ENCODE results near the gene TBC1D2B. TPM values are rescaled to one million over a fixed set of nuclear protein-coding genes. Genes with fewer than 3 reads are reported as not detected.
A peak's percentile ranks its signal among the peaks of the same experiment; 100 is the strongest.
"Not testable (repeated sequence)": the region's sequence is repeated elsewhere in the genome, so short reads cannot be mapped to it uniquely, and the experiment has no call there.

The TBC1D2B gene
- total RNA-seq, 3 donors from 2014 or later, result 54.8 to 65.6 (median 57.0) TPM

DNA sequence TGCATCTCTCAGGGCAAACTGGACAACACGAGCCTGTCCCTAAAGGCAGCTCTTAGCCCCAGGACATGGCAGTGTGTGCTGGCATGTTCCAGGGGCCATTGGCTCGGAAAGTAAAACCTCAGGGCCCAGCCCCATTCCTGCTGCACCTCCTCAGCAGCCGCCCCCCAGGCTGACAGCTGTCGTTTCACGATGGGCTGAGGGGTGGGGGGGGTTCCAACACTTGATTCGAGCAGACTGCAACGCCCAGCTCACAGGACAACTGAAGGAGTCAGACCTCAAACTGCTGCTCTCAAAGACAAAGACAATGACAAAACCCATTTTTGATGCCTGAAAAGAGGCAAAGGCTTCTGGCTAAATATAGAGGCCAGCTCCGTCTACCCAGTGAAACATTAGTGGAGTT is 81.3 kb downstream of the TBC1D2B start:
- H3K9me3 ChIP-seq; intact Hi-C loops (cut with DNase I, micrococcal nuclease); DNase-seq; ATAC-seq; H3K4me1 ChIP-seq (ENCODE audit: low read depth); H3K4me3 ChIP-seq; H3K36me3 ChIP-seq (ENCODE audit: low read depth): not testable (repeated sequence)

DNA sequence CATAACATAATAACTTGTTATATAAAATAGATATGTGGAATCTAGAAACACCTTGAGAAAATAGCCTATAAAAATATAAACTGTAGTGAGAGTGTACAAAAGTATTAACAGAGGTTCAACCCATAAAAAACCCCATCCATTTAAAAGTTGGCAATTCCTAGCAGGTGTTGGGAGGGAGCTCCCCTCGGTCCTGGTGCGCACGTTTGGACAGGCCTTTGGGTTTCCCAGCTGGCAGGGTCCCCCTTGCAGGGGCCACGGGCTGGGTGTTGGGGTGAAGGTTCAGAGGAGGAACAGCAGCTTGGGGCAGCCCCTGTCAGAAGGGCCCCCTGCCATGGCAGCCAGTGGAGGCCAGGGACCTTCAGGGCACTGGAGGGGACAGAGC is 82.0 kb downstream of the TBC1D2B start:
- H3K36me3 ChIP-seq (ENCODE audit: low read depth); H3K4me3 ChIP-seq; intact Hi-C loops (cut with DNase I, micrococcal nuclease); H3K9me3 ChIP-seq; ATAC-seq; H3K4me1 ChIP-seq (ENCODE audit: low read depth); DNase-seq: not testable (repeated sequence)

DNA sequence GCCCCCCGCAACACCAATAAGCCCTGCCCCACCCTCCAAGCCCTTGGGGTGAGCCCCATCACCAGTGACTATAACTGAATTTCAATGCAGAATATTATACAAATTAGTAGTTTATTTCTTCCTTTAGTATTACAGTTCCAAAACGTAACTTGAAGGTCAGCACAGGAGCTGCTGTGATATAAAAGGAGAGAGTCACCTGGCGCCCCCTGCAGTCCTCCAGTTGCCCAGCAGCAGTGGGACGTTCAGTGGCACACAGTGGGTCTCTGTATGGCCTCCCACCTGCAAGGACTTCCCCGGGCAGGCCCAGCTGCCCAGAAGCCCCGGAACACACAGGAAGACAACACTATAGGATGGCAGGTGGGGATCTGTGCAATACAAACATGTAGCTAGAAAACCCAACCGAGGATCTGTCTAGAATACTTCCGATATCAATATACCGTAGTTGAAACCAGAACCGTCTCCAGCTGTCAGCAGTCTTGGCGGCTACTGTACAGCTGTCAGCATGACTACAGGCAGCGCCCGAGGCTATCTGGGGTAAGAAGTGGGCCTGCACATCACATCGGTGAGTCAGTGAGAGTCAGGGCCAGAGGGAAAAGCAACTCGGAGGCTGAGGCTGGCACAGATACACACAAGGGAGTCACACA is 82.5 kb downstream of the TBC1D2B start:
- intact Hi-C loops (cut with DNase I, micrococcal nuclease); H3K4me3 ChIP-seq; H3K9me3 ChIP-seq; H3K36me3 ChIP-seq (ENCODE audit: low read depth); ATAC-seq; H3K4me1 ChIP-seq (ENCODE audit: low read depth): not testable (repeated sequence)
- DNase-seq, result peak in 1 of 3 donors; percentile 12

DNA sequence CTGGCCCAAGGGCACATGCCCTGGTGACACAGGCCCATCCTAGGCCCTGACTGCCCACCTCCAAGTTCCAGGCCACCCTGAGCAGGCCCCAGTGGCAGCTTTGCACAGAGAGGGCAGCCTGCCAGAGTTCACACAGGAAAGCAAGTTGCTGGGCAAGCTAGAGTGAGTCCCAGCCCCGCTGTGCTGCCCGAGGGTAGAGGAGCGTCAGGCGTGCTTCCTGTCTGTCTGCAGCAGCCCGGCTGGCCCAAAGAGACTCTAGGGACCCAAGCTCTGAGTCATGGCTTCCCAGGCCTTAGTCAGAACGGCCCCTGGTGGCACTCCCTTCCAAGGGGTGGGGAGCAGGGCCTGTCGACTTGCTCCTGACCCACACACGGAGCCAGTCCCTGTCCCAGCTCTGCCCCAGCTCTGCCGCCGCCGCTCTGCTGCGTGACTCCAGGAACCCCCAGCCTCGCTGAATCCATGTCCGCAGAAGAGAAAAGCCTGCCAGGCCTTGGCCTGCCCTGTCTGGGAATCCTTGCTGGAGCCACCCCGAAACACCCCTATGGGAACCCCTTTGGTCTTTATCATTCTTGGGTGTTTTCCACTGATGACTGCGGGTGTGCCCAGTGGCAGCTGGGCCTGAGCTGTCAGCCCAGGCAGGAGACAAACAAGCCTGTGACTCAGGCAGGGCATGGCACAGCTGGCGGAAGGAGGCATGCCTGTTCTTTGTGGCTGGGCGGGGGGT is 83.4 kb downstream of the TBC1D2B start:
- DNase-seq (peak in 1 of 3 donors; percentile 85), ATAC-seq (peak; percentile 58)
- H3K36me3 ChIP-seq (ENCODE audit: low read depth); H3K4me3 ChIP-seq; H3K9me3 ChIP-seq; H3K4me1 ChIP-seq (ENCODE audit: low read depth); intact Hi-C loops (cut with DNase I, micrococcal nuclease): not testable (repeated sequence)

DNA sequence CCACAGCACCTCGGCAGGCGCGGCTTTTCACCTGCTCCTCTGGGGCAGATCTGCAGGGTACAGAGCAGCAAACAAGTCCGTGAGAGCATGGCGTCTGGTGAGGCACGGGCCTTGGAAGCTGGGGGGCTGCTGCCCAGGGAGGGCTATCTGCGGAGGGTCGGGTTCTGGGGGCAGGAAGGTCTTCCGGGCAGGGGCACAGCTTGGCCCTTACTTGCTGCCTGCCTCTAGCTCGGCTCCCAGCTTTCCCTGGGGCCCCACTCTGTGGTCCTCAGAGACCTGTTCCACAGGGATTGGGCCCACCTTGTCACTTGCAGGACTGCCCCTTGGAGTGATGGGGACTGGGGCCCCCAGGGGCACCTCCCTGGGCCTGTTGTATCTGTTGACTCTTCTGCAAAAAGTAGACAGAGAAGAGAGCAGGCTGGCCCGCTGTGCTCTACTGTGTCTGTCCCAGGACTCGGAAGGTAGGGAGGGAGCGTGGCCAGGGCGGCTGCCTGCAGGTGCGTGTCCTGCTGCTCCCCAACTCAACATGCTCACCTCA is 84.1 kb downstream of the TBC1D2B start:
- intact Hi-C loops (cut with DNase I, micrococcal nuclease), result no loop called here
- H3K9me3 ChIP-seq, result no peaks in the 10 kb centered on the region
- peaks cover 2% of the 10 kb centered on the region for H3K36me3 ChIP-seq (ENCODE audit: low read depth)
- DNase-seq (peak in 1 of 3 donors; percentile 59), ATAC-seq (no peak)
- TF ChIP-seq, protein P1, sequence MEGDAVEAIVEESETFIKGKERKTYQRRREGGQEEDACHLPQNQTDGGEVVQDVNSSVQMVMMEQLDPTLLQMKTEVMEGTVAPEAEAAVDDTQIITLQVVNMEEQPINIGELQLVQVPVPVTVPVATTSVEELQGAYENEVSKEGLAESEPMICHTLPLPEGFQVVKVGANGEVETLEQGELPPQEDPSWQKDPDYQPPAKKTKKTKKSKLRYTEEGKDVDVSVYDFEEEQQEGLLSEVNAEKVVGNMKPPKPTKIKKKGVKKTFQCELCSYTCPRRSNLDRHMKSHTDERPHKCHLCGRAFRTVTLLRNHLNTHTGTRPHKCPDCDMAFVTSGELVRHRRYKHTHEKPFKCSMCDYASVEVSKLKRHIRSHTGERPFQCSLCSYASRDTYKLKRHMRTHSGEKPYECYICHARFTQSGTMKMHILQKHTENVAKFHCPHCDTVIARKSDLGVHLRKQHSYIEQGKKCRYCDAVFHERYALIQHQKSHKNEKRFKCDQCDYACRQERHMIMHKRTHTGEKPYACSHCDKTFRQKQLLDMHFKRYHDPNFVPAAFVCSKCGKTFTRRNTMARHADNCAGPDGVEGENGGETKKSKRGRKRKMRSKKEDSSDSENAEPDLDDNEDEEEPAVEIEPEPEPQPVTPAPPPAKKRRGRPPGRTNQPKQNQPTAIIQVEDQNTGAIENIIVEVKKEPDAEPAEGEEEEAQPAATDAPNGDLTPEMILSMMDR (IDR thresholded peaks at IDR 0.05), result no peak
- H3K4me1 ChIP-seq (ENCODE audit: low read depth), result no peaks in the 10 kb centered on the region
- no peak overlapping the region for H3K4me3 ChIP-seq

DNA sequence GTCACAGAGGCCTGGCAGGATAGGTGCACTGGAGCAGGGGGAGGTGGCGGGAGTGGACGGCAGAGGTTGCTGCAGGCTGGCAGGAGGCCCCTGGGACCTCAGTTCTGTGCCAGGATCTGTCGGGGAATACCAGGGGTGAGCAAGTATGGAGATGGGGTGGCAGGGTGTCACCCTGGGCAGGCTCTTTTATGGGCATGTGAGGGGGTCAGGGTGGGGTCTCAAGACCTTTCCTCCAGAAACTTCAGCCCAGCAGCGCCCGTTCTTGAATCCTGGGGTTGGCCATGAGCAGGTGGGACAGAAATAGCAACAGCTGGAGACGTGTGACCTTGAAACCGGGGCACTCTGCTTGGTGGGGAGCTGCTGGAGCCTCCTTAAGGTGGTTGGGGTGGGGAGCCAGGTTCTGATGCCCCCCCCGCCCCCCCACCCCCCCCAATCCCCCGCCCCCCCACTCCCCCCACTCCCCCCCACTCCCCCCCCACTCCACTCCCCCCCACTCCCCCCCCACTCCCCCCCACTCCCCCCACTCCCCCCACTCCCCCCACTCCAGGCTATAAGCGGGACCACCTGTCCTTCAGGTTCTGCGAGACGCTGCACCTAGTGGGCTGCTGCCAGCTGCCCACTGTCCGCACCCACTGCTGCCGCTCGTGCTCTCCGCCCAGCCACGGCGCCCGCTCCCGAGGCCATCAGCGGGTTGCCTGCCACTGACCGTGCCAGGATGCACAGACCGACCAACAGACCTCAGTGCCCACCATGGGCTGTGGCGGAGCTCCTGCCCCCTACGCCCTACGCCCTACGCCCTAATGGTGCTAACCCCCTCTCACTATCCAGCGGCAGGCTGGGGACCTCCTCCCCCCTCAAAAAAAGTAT is 84.9 kb downstream of the TBC1D2B start:
- no peak for ATAC-seq

DNA sequence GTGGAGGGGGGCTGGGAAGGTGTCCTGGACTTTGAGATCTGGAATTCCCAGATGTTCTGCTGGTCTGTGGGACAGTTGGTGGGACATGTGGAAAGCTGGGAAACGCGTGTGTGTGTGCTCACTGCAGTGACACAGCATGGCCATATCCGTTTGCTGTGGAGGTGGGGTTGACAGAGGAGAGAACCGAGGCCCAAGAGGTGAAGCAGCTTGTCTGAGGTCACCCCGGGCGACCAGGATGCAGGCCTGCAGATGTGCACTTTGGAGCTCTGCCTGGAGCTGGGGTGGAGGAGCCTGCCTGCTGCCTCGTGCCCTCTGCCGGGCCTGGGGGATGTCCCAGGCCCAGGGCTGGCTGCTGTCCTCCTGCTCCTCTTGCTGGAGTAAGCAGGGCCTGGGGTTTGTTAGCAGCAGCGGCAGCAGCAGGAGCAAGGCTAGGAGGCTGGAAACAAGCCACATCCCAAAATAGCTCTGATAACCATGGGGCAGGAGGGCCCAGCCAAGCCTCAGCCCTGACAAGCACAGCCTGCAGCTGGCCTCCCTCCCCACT is 85.8 kb downstream of the TBC1D2B start:
- H3K4me1 ChIP-seq (ENCODE audit: low read depth); H3K9me3 ChIP-seq; H3K36me3 ChIP-seq (ENCODE audit: low read depth); intact Hi-C loops (cut with DNase I, micrococcal nuclease); H3K4me3 ChIP-seq: not testable (repeated sequence)
- ATAC-seq (peak; percentile 1), DNase-seq (peak in 2 of 3 donors; percentile 40 to 59)

More for the DNA sequence above, 84.9 kb downstream of the TBC1D2B start:
- peak in 2 of 3 donors; percentile 23 to 38 for DNase-seq
- Histone ChIP-seq H3K4me1 (ENCODE audit: low read depth) (no peaks in the 10 kb centered on the region), H3K4me3 (no peak overlapping the region), H3K36me3 (ENCODE audit: low read depth) (peaks cover 2% of the 10 kb centered on the region), H3K9me3 (no peaks in the 10 kb centered on the region)
- TF ChIP-seq, protein P1 (IDR thresholded peaks at IDR 0.05), result no peak
- intact Hi-C loops (cut with DNase I, micrococcal nuclease), result no loop called here

Data from mucosa of descending colon (tissue), 3 donors.